Measurements from ENCODE around the gene GABRR2.

The GABRR2 gene

DNA sequence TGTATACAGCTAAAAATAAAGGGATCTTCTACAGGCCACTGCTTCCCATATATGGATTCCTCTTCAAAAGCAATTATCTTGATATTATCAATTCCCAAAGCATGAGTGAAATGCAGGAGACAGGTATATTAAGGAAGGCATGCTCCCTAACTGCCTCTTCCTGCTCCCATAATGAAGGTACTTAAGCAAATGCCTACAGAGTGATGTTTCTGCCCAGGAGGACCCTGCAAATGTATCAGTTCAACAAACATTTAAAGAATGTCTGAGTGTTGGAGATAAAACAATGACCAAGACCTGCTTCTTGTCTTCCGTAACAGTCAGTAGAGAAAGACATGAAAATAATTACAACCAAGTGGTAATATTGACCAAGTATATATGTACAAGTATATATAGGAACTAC, 33.3 kb upstream of the GABRR2 start:
- Histone ChIP-seq H3K9me3 (replicated peaks; ENCODE audit: insufficient read depth, low read length) (no peaks in the 10 kb centered on the region), H3K79me2 (ENCODE audit: low read length) (peaks cover 100% of the 10 kb centered on the region), H3K9ac (ENCODE audit: low read length) (peak overlapping the region; percentile 89; the same call in 1 of the 2 replicates), H2AFZ (ENCODE audit: low read length) (no peak overlapping the region), H3K27ac (ENCODE audit: low read length) (peak overlapping the region; percentile 99; the same call in 1 of the 2 replicates), H3K9me2 (replicated peaks; ENCODE audit: insufficient read depth, low read length) (no peaks in the 10 kb centered on the region), H3K36me3 (replicated peaks; ENCODE audit: insufficient read depth, low read length) (peaks cover 4% of the 10 kb centered on the region), H3K4me1 (ENCODE audit: low read length) (peaks cover 57% of the 10 kb centered on the region), H3F3A (ENCODE audit: insufficient read depth, low read length) (peaks cover 68% of the 10 kb centered on the region), H3K4me2 (ENCODE audit: low read depth, low read length) (peak overlapping the region; percentile 85), H3K27me3 (replicated peaks; ENCODE audit: insufficient read depth, low read length) (no peaks in the 10 kb centered on the region), H4K20me1 (ENCODE audit: insufficient read depth, low read length) (peaks cover 28% of the 10 kb centered on the region), H3K4me3 (ENCODE audit: low read length) (peak overlapping the region; percentile 86)
- TF ChIP-seq EZH2phosphoT487 (IDR thresholded peaks at IDR 0.05; ENCODE audit: low read length), result no peak
- TF ChIP-seq, protein P1, sequence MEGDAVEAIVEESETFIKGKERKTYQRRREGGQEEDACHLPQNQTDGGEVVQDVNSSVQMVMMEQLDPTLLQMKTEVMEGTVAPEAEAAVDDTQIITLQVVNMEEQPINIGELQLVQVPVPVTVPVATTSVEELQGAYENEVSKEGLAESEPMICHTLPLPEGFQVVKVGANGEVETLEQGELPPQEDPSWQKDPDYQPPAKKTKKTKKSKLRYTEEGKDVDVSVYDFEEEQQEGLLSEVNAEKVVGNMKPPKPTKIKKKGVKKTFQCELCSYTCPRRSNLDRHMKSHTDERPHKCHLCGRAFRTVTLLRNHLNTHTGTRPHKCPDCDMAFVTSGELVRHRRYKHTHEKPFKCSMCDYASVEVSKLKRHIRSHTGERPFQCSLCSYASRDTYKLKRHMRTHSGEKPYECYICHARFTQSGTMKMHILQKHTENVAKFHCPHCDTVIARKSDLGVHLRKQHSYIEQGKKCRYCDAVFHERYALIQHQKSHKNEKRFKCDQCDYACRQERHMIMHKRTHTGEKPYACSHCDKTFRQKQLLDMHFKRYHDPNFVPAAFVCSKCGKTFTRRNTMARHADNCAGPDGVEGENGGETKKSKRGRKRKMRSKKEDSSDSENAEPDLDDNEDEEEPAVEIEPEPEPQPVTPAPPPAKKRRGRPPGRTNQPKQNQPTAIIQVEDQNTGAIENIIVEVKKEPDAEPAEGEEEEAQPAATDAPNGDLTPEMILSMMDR (IDR thresholded peaks at IDR 0.05; ENCODE audit: low read length), result no peak
- no peak for TF ChIP-seq EZH2 (optimal IDR thresholded peaks at IDR 0.05; ENCODE audit: low read depth, low read length)
- no peak for DNase-seq

DNA sequence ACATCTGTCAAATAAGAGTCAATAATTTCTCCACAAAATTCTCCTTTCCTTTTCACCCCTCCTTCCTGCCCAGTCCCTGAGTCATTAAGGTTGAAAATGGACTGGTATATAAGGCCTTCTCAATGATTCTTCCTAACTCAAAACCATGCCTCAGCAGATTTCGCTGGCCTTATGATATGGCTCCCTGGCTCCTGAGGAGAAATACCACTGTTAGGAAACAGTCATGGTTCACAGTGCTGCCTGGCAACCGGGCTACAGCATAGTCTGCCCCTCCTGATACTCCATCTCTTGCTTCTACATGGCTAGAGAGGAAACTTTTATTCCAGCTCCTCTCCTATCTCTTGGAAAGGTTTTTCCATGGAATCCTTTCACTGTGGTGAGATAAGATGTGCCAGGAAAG, 32.7 kb upstream of the GABRR2 start:
- Histone ChIP-seq H3K9me2 (replicated peaks; ENCODE audit: insufficient read depth, low read length) (no peaks in the 10 kb centered on the region), H3K27me3 (replicated peaks; ENCODE audit: insufficient read depth, low read length) (no peaks in the 10 kb centered on the region), H4K20me1 (ENCODE audit: insufficient read depth, low read length) (peaks cover 28% of the 10 kb centered on the region), H3F3A (ENCODE audit: insufficient read depth, low read length) (peaks cover 66% of the 10 kb centered on the region), H3K36me3 (replicated peaks; ENCODE audit: insufficient read depth, low read length) (peaks cover 4% of the 10 kb centered on the region), H2AFZ (ENCODE audit: low read length) (no peak overlapping the region), H3K4me3 (ENCODE audit: low read length) (peak overlapping the region; percentile 86), H3K4me2 (ENCODE audit: low read depth, low read length) (peak overlapping the region; percentile 85), H3K27ac (ENCODE audit: low read length) (peak overlapping the region; percentile 99; the same call in 1 of the 2 replicates), H3K9ac (ENCODE audit: low read length) (peak overlapping the region; percentile 89), H3K4me1 (ENCODE audit: low read length) (peaks cover 59% of the 10 kb centered on the region), H3K9me3 (replicated peaks; ENCODE audit: insufficient read depth, low read length) (no peaks in the 10 kb centered on the region), H3K79me2 (ENCODE audit: low read length) (peaks cover 100% of the 10 kb centered on the region)
- TF ChIP-seq, protein P1 (IDR thresholded peaks at IDR 0.05; ENCODE audit: low read length), result no peak
- TF ChIP-seq EZH2phosphoT487 (IDR thresholded peaks at IDR 0.05; ENCODE audit: low read length), result no peak
- no peak for TF ChIP-seq EZH2 (optimal IDR thresholded peaks at IDR 0.05; ENCODE audit: low read depth, low read length)
- DNase-seq, result no peak

DNA sequence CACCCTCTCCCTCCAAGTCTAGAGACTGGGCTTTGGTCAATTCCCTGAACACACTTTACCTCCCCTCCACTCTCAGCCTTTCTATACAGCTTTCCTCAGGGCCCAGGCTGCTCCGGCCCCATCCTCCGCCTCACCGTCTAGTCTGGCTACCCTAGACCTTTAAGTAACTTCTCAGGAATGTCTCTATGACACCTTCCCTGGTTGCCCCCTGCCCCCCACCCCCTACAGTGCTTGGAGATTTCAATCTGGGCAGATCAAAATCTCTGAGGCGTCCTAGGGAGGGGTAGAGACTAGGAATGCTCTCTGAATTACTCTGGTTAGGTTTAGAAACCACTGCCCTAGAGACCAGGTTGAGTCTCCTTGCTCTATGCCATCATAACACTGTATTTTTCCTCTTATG, 31.3 kb upstream of the GABRR2 start:
- peaks cover 100% of the 10 kb centered on the region for H3K79me2 ChIP-seq (ENCODE audit: low read length)
- H3K4me3 ChIP-seq (ENCODE audit: low read length), result peak overlapping the region; percentile 86; the same call in 1 of the 2 replicates
- TF ChIP-seq EZH2phosphoT487 (IDR thresholded peaks at IDR 0.05; ENCODE audit: low read length) (no peak), EZH2 (optimal IDR thresholded peaks at IDR 0.05; ENCODE audit: low read depth, low read length) (no peak)
- TF ChIP-seq, protein P1 (IDR thresholded peaks at IDR 0.05; ENCODE audit: low read length), result no peak
- peak overlapping the region; percentile 85 for H3K4me2 ChIP-seq (ENCODE audit: low read depth, low read length)
- no peaks in the 10 kb centered on the region for H3K27me3 ChIP-seq (replicated peaks; ENCODE audit: insufficient read depth, low read length)
- peaks cover 5% of the 10 kb centered on the region for H3K36me3 ChIP-seq (replicated peaks; ENCODE audit: insufficient read depth, low read length)
- H3K9ac ChIP-seq (ENCODE audit: low read length), result peak overlapping the region; percentile 89; the same call in 1 of the 2 replicates
- peak overlapping the region; percentile 99; the same call in 1 of the 2 replicates for H3K27ac ChIP-seq (ENCODE audit: low read length)
- peaks cover 34% of the 10 kb centered on the region for H4K20me1 ChIP-seq (ENCODE audit: insufficient read depth, low read length)
- no peaks in the 10 kb centered on the region for H3K9me2 ChIP-seq (replicated peaks; ENCODE audit: insufficient read depth, low read length)
- DNase-seq, result no peak
- no peak overlapping the region for H2AFZ ChIP-seq (ENCODE audit: low read length)
- H3K4me1 ChIP-seq (ENCODE audit: low read length), result peaks cover 69% of the 10 kb centered on the region
- H3F3A ChIP-seq (ENCODE audit: insufficient read depth, low read length), result peaks cover 70% of the 10 kb centered on the region
- no peaks in the 10 kb centered on the region for H3K9me3 ChIP-seq (replicated peaks; ENCODE audit: insufficient read depth, low read length)
